ENCODE results near the gene LDHB.
A peak's percentile ranks its signal among the peaks of the same experiment; 100 is the strongest.

DNA sequence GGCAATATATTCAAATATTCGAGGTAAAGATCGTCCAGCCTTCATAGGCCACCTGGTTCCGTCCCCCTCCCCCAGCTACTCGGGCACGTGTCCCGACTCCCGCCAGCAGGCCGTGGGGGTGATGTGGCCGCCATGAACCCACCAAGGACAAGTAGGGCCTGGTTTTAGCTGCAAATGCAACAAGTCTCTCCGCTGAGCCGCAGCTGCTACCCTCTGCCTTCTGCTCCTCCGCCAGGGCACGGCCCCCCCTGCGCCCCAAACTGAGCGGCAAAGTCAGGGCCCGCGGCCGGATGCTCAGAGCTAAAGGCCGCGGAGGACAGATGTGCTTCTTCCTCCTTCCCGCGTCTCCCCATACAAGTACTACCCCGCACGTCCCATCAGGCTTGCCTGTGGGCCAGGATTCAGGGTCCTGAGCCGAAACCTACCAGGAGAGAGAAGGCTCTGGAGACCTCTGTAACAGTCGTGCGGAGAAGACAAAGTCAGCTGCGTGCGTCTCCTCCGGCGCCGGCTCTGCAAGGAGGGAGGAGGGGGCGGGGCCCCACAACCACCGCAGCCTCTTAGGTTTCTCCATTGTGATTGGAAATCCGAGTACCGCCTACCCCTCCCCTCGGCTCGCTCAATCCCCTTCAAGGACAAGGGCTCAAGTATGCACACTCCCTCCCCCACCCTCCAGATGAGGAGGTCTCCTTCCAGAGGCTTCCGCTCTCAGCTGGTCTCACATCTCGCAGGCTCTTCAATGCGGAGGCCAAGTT lies at the start of gene LDHB:
- TF ChIP-seq, protein P1, sequence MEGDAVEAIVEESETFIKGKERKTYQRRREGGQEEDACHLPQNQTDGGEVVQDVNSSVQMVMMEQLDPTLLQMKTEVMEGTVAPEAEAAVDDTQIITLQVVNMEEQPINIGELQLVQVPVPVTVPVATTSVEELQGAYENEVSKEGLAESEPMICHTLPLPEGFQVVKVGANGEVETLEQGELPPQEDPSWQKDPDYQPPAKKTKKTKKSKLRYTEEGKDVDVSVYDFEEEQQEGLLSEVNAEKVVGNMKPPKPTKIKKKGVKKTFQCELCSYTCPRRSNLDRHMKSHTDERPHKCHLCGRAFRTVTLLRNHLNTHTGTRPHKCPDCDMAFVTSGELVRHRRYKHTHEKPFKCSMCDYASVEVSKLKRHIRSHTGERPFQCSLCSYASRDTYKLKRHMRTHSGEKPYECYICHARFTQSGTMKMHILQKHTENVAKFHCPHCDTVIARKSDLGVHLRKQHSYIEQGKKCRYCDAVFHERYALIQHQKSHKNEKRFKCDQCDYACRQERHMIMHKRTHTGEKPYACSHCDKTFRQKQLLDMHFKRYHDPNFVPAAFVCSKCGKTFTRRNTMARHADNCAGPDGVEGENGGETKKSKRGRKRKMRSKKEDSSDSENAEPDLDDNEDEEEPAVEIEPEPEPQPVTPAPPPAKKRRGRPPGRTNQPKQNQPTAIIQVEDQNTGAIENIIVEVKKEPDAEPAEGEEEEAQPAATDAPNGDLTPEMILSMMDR (IDR thresholded peaks at IDR 0.05; ENCODE audit: poor library complexity, severe bottlenecking) = no peak
- TF ChIP-seq EP300 (conservative IDR thresholded peaks at IDR 0.05; ENCODE audit: poor library complexity, severe bottlenecking) = no peak
- TF ChIP-seq POLR2AphosphoS5 (IDR thresholded peaks at IDR 0.05) = peak; percentile 95
